Measurements from ENCODE around the gene MAEA.

The MAEA gene

DNA sequence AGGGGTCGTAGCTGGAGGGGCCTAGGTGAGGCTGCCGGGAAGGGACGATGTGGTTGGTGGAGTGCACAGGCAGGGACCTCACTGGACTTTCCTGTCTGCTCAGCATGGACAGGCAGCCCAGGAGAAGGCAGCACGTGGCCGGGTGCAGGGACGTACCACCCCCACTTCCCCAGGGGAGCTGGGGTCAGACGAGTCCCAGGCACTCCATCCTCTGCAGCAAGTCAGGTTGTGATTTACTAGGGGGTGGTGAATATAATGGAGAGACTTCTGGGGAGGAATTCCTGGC is 39.2 kb upstream of the MAEA start:
- no peak for DNase-seq

DNA sequence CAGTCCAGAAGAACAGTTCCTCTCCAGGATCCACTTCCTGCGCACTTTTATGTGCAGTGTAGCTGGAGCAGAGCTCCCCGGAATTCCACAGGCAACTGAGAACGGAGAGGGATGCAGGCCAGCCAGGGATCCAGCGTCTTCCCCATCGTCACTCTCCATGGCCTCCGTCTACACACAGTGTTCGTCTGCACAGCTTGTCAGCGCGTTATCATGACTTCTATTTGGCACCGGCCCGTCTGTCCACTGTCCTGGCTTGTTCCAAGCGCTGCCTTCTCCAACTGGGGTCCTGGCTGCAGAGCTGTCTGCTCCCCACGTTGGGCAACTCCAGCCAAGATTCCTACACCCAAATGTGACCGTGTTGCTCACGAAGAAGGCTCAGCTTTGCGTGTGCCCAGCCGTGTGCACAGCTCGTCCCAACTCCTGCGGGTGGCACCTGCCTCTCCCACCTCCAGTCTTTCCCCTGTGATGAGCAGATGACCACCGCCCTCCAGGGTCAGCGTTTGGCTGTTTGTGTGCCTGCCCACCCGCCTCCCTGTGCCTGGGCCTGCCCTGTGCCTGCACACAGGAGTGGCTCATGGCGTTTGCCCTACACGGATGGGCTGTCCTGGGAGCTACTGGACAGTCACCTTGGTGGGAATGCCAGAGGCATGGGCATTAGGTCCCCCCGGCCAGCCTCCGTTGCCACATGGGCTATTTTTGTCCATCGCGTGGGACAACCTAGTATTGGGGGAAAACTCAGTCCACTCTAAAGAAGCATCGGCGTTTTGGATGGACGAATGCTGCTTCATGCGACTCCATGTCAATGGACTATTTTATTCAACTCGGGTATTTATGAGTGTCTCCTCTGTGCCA is 38.5 kb upstream of the MAEA start:
- no peak for DNase-seq

DNA sequence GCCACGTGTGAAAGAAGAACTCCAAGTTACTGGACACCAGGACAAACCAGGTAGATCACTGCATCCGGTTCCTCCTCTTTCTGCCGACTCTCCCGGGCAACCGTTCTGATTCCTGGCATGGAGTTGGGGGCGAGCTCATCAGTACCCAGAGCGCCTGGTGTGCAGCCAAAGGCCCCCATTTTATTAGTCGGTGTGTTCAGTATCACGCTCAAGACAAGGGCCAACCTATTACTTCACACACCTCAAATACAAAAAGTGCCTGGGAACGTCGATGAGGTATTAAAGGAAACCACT is 38.0 kb upstream of the MAEA start:
- no peak for DNase-seq

DNA sequence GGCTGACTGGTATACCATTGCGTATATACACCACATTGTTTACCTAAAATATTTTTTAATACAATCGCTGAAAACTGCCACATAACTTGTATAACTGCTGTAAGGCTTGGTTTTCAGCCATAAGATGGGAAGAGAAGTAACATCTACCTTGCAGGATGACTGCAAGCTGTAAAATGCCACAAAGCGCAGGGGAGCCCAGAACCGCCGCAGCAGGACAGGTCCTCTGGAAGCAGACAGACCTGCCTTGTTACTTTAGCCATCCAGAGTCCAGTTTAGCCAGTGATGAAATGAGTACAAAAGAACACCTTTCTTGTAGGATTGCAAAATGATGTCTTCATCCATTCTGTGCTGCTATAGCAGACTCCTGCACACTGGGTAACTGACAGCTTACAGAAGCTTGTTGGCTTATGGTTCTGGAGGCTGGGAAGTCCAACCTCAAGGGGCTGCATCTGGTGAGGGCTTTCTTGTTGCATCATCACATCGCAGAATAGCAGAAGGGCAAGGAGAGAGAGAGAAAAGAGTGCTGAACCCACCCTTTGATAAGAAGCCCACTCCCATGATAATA is 36.7 kb upstream of the MAEA start:
- no peak for DNase-seq

DNA sequence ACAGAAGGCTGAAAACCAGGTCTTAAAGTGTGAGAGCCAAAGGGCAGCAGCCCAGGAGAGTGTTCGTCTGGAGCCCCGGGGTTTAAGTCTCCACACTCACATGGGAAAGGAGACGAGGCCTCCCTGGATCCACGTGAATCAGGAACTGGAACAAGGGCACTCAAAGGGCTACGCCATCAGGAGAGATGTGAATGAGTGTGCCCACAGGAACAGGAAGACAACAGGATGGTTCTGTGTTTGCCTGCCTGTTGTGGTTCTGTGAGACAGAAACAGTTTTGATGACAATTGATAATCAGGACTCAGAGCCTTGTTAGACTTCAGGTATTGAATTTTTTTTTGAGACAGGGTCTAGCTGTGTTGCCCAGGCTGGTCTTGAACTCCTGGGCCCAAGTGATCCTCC is 35.9 kb upstream of the MAEA start:
- peak; percentile 35 for DNase-seq

DNA sequence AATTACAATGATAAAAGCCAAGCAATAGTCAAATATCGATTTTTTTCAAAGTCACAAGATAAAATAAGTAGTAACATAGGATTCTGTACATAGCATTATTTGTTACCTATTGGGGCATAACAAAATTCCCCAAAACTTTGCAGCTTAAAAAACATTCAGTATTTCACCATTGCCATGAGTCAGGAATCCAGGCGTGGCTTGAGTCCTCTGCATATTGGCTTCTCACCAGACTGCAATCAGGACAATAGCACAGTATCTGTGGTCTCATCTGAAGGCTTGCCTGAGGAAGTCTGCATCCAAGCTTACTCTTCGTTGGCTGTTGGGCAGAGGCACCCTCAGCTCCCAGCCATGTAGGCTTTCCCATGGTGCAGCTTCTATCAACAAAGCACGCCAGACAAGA is 34.5 kb upstream of the MAEA start:
- DNase-seq = no peak

DNA sequence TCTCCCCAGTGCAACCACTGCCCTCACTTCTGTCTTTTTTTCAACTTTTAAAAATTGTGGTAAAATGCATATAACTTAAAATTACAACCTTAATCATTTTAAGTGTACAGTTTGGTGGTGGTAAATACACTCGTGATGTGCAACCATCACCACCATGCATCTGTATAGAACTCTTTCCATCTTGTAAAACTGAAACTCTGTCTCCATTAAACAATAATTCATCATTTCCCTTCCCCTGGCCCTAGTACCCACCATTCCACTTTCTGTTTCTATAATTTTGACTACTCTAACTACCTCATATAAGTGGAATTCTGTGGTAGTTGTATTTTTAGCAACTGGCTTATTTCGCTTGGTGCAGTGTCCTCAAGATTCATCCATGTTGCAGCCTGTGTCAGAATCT is 34.0 kb upstream of the MAEA start:
- no peak for DNase-seq

DNA sequence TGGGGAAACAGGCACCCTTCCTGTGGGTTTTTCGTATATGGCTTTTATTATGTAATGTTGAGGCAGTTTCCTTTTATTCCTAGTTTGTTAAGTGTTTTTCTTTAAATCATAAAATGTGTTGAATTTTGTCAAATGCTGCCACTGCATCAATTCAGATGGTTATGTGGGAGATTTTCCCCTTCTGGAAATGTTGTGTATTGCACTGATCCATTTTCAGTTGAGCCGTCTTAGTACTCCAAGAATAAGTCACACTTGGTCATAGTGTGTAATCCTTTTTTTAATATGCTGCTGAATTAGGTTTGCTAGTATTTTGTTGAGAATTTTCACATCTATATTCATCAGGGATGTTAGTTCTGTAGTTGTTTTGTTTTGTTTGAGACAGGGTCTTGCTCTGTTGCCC is 31.2 kb upstream of the MAEA start:
- DNase-seq = no peak

DNA sequence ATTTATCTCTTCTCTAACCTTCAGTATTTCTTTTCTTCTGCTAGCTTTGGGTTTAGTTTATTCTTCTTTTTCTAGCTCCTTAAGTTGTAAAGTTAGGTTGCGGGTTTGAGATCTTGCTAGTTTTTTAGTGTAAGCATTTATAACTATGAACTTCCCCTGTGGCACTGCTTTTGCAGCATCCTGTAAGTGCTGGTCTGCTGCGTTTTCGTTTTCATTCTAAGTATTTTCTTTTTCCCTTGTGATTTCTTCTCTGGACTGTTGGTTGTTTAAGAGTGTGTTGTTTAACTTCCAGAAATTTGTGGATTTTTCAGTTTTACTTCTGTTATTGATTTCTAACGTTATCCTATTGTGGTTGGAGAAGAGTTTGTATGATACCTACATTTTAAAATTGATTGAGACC is 29.7 kb upstream of the MAEA start:
- DNase-seq = no peak

DNA sequence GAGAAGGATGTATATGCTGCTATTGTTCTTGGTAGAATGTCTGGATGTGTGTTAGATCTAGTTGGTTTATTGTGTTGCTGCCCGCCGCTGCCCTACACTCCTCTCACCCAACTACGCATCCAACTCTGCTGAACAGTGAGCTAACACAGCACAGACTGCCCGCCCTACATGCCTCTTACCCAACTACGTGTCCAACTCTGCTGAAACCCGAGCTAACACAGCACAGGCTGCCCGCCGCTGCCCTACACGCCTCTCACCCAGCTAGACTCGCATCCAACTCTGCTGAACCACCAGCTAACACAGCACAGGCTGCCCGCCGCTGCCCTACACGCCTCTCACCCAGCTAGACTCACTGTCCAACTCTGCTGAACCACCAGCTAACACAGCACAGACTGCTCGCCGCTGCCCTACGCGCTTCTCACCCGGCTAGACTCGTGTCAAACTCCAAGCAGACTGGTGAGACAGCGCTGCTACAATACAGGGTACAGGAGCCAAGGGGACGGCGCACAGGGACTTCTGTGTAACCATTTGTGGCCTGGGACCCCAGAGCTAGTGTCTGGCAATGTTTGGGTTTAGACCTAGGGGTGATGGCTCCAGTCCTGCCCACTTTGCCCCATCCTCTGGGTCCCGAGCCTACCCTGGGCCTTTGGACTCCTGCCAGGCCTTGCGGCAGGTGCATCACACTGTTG is 29.1 kb upstream of the MAEA start:
- no peak for DNase-seq

DNA sequence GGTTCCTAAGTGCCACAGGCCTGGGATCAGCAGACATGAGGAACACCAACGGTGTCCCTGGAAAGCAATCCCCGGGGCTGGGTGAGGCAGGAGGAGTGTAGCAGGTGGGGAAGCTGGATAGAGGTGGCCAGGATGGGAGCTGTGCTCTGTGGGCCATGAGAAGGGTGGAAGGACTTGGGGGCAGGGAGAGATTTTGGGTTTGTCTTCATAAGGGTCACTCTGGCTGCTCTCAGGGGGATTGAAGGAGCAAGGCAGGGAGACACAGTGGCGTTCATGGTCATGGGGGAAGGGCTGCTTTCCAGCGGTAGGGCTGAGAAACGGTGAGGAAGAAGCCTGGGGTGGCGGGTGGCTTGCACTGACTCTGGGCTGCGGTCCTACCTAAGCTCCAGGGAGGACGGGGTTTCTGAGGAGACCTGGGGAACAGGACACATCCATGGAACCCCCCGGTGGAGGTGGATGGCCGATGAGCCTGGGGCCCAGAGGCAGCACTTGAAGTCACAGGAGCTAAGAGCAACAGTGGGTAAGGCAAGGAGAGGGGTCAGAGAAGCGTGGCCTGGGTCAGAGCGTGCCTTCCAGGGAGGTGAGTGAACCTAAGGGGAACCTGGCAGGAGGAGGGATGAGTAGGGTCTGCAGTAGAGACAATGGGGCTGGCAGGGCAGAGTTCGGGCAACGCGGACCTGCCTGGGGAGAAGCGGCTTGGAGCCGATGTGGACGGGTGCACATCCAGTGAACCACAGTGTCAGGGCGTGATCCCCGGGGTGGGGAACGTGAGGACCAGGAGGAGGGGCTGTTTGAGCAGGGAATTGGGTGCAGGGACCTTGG is 28.4 kb upstream of the MAEA start:
- DNase-seq = no peak

DNA sequence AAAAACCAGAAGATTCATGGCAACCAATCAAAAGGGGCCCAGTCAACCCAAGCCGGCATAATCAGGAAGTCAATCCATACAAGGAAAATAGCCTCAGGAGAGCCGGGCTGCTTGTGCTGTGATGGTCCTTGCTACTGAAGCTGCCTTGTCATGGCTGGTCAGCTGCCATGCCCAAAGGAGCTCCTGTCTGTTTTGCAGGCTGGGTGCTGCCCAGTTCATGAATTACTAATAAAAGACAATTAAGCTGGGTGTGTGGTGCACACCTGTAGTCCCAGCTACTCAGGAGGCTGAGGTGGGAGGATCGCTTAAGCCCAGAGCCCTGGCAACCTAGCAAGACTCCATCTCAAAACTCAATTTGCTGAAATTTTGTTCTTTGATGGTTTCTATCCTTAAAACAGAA is 24.7 kb upstream of the MAEA start:
- DNase-seq = no peak

DNA sequence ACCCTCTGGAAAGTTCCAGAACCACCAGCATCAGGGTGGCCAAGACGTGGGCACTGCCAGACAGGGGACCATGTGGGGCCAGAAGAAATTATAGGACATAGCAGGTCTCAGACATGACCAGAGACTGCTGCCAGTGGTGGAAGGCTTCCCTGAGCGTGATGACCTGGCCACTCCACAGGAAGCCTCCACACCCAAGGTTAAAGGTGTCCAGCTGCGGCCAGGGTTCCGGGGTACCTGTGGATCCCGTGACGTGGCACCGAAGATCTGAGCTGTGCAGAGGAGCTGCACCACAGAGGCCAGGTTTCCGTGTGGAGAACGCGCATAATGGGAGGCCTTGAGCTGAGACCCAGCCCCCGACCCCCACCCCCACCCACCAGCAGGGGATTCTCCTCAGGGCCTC is 24.3 kb upstream of the MAEA start:
- no peak for DNase-seq

DNA sequence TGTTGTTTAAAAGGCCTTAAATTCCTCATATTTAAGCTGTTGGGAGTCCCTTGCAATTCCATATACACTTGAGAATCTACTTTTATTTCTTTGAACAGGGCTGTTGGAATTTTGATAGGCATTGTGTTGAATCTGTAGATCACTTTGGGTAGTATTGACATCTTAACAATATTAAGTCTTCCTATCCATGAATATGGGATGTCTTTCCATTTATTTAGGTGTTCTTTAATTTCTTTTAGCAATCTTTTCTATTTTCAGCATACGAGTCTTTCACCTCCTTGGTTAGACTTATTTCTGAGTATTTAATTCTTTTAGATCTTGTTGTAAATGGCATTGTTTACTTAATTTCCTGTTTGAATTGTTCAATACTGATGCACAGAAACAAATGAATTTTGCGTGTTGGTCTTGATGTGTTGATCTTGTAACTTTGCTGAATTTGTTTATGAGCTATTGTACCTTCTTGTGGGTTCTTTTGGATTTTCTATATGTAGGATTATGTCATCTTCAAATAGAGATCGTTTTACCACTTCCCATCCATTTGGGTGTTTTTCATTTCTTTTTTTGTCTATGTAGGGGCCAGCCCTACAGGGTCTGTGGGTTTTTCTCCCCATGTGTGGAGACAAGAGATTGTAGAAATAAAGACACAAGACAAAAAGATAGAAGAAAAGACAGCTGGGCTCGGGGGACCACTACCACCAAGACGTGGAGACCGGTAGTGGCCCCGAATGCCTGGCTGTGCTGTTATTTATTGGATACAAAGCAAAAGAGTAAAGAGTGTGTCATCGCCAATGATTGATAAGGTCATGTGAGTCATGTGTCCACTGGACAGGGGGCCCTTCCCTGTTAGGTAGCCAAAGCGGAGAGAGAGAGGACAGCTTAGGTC is 22.6 kb upstream of the MAEA start:
- no peak for DNase-seq

DNA sequence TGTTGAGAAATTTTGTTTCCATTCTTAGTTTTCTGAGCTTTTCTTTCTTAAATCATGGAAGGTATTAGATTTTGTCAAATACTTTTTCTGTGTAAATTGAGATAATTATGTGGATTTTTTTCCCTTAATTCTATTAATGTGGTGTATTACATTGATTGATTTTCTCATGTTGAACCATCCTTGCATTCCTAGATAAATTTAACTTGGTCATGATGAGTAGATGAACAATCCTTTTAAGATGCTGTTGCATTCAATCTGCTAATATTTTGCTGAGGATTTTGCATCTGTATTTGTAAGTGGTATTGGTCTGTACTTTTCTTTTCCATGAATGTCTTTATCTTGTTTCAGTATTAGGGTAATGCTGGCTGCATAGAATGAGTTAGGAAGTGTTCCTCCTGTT is 20.5 kb upstream of the MAEA start:
- DNase-seq = no peak

DNA sequence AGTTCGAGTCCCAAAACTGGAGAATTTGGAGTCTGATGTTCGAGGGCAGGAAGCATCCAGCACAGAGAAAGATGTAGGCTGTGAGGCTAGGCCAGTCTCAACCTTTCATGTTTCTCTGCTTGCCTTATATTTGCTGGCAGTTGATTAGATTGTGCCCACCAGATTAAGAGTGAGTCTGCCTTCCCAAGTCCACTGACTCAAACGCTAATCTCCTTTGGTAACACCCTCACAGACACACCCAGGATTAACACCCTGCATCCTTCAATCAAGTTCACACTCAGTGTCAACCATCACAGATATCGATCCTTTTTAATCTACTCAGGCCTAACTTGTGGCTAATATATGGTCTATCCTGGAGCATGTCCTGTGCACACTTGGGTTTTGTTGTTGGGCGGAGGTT is 18.0 kb upstream of the MAEA start:
- no peak for DNase-seq

DNA sequence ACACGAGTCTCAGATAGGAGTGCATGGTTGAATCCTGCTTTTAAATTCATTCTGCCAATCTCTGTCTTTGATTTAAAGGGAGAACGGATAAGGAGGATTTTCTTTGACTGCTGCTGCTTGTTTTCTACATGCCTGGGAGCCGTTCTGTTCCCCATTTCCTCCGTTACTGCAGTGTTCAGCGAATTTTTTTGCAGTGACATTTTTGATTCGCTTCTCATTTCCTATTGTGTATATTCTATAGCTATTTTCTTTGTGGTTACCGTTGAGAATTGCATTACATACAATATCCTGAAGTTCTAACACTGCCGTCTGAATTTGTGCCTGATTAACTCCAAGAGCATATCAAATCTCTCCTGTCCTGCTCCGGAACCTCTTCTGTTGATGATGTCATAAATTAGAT is 14.8 kb upstream of the MAEA start:
- no peak for DNase-seq

DNA sequence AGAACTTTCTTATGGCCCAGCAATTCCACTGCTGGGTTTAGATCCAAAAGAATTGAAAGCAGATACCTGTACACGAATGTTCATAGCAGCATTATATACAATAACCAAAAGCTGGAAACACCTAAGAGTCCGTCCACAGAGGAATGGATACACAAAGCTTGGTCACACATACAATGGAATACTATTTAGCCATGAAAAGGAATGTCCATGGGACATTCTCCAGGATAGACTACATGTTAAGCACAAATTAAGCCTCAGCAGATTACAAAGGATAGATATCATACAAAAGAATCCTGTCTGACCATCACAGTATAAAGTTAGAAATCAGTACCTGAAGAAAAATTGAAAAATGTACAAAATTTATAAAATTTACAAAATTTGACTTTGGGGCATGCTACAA is 12.7 kb upstream of the MAEA start:
- no peak for DNase-seq

DNA sequence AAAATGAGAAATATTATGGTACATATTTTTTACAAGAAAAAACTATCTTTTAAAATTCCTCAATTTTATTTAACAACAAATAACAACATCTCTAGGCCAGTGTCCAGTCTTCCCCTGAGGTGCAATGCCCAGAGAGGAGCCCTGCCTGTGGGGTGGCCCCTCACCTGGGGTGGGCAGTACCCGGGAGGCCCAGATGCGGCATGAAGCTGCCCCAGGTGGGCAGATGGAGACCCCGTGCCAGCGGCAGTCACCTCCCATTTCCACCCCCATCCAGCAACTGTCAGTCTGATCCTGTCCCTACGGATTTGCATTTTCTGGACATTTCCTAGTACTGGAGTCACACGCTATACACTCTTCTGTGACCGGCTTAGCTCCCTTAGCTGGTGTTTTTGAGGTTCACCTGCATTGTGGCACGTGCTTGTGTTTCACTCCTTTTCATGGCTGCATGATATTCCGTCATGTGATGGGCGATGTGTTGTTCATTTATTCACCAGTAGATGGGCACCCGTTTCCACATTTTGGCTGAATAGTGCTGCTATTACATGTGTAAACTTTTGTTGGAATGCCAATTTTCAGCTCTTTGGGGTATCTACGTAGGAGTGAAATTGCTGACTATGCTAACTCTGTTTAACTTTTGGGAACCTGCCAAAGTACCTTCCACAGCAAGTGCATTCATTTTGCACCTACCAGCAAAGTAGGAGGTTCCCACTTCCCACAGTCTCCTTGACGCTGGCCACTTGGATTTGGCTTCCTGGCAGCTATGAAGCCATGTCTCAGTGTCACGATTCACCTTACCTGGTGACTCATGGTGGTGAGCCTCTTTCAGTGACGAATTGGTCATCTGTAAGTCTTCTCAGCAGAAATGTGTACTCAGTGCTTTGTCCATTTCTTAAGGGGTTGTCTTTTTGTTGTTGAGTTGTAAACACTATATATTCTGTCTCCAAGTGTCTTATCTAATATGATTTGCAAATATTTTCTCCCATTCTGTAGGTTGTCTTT is 11.7 kb upstream of the MAEA start:
- DNase-seq = no peak

DNA sequence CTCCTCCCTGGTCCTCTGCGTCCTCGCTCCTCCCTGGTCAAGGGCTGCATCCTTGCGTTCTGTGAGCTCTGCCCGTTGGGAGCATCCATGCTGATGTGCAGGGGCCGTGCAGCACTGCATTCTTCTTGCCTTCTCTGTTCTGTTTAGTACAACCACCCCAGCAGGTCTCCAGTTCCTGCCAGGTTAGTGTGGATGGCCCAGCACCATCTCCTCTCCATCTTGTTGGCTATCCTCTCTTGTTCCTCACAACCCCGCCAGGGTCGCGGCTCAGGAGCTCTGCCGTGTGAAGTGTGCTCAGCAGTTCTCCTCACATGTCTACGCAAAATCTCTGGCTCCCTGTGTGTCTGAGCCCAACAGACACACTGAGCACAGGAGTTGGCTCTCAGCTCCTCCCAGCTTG is 10.4 kb upstream of the MAEA start:
- no peak for DNase-seq

DNA sequence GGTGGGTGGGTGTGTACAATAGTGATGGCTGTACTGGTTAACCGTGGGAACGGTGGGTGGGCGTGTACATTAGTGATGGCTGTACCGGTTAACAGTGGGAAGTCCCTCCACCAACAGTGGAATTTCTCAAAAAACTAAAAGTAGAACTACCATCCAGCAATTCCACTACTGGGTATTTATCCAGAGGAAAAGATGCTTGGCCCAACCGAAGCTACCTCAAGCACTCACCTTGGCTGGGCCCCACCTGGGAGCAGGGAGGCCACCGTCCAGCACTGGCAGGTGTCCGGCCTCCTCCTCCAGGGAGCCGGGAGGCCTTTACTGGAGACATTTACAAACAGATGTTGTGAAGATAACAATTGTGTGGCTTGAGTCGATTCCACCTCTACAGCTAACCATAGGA is 6.0 kb upstream of the MAEA start:
- no peak for DNase-seq

Data from CD4-positive, alpha-beta T cell treated with Interleukin-17A for 1 hour (primary cell).